HepG2 (cell line): ENCODE results near the gene COQ10B. TPM values are rescaled to one million over a fixed set of nuclear protein-coding genes. Genes with fewer than 3 reads are reported as not detected.

Experiments used
- ATM ChIP-seq: fragments of 450-650 bp; IDR thresholded peaks from 2 replicates; pipeline ENCODE4 v1.7.1; 2017; ENCODE audit warnings: mild to moderate bottlenecking, borderline replicate concordance
- HIVEP1 ChIP-seq: sonication (generic); formaldehyde crosslinking; IDR thresholded peaks from 2 replicates; pipeline ENCODE4 v1.4.0; 2020; ENCODE audit warnings: mild to moderate bottlenecking, missing genetic modification reagents
- JDP2 ChIP-seq: sonication (generic); formaldehyde crosslinking; IDR thresholded peaks from 2 replicates; pipeline ENCODE4 v1.8.1; 2022; ENCODE audit warnings: missing genetic modification reagents, borderline replicate concordance
- KAT8 ChIP-seq: IDR thresholded peaks from 2 replicates; pipeline ENCODE4 v1.6.1; 2016; ENCODE audit warnings: missing genetic modification reagents, missing compliant biosample characterization
- MTA3 ChIP-seq: sonication (generic); formaldehyde crosslinking; IDR thresholded peaks from 2 replicates; pipeline ENCODE4 v1.4.0; 2020; ENCODE audit warnings: missing genetic modification reagents
- NFIC ChIP-seq: IDR thresholded peaks from 2 replicates; pipeline ENCODE4 v1.6.1; 2012; ENCODE audit warnings: mild to moderate bottlenecking, low read length, inconsistent platforms
- PHF21A ChIP-seq: sonication (generic); formaldehyde crosslinking; IDR thresholded peaks from 2 replicates; pipeline ENCODE4 v1.5.0; 2020; ENCODE audit warnings: mild to moderate bottlenecking, missing genetic modification reagents
- PTBP1 ChIP-seq: fragments of 200-400 bp; formaldehyde crosslinking; IDR thresholded peaks from 2 replicates; pipeline ENCODE4 v1.6.1; 2018; ENCODE audit warnings: low read length, low read depth; ENCODE audit not compliant: poor library complexity, severe bottlenecking
- RBFOX2 ChIP-seq: fragments of 200-400 bp; formaldehyde crosslinking; IDR thresholded peaks from 2 replicates; pipeline ENCODE4 v1.6.1; 2017; ENCODE audit warnings: low read depth, mild to moderate bottlenecking, low read length
- ZKSCAN1 ChIP-seq: fragments of 150-350 bp; IDR thresholded peaks from 2 replicates; pipeline ENCODE4 v1.6.1; 2014; ENCODE audit warnings: low read length
- ZNF331 ChIP-seq: sonication (generic); formaldehyde crosslinking; IDR thresholded peaks from 2 replicates; pipeline ENCODE4 v1.4.0; 2020; ENCODE audit warnings: missing genetic modification reagents
- ZNF430 ChIP-seq: sonication (generic); formaldehyde crosslinking; IDR thresholded peaks from 2 replicates; pipeline ENCODE4 v1.9.0; 2021; ENCODE audit warnings: mild to moderate bottlenecking, missing genetic modification reagents
- ZNF598 ChIP-seq: sonication (generic); formaldehyde crosslinking; IDR thresholded peaks from 2 replicates; pipeline ENCODE4 v1.5.1; 2020; ENCODE audit warnings: mild to moderate bottlenecking, missing genetic modification reagents, borderline replicate concordance
- polyA plus RNA-seq, 8 experiments: library from polyadenylated mRNA; depleted of rRNA in 3 of 8; stranded (reverse) in 7 of 8; unstranded in 1 of 8; fragments of >200 nt; fragmentation: Illumina TruSeq in 4 of 8; extraction: Trizol in 4 of 8; gene quantifications; 2 replicates each; pipeline versions ENCODE4 v1.2.1 to v1.2.3, GENCODE V29; 2011 to 2016; ENCODE audit warnings: low read depth in 4 of 8, missing spikeins in 1 of 8, mixed read lengths in 1 of 8; ENCODE audit not compliant: insufficient read depth in 1 of 8
- total RNA-seq, 5 experiments: library from RNA; depleted of rRNA; stranded (reverse); fragments of >200 nt; fragmentation: Illumina TruSeq; extraction: Trizol; gene quantifications; 2 replicates each; pipeline ENCODE4 v1.2.3, GENCODE V29; 2016; ENCODE audit warnings: low read depth in 1 of 5
- TF ChIP-seq, protein P1 (sequence below): sonication (generic); formaldehyde crosslinking; IDR thresholded peaks from 2 replicates; pipeline ENCODE4 v1.8.0; 2022; ENCODE audit warnings: mild to moderate bottlenecking, missing genetic modification reagents; ENCODE audit not compliant: insufficient replicate concordance
- TF ChIP-seq, protein P2 (sequence below): sonication (generic); formaldehyde crosslinking; IDR thresholded peaks from 2 replicates; pipeline ENCODE4 v1.5.1; 2020; ENCODE audit warnings: mild to moderate bottlenecking, missing genetic modification reagents, moderate library complexity
- TF ChIP-seq, protein P3 (sequence below): sonication (generic); formaldehyde crosslinking; IDR thresholded peaks from 2 replicates; pipeline ENCODE4 v1.5.0; 2020; ENCODE audit warnings: mild to moderate bottlenecking, missing genetic modification reagents
- TF ChIP-seq, protein P4 (sequence below): sonication (generic); formaldehyde crosslinking; IDR thresholded peaks from 2 replicates; pipeline ENCODE4 v1.8.1; 2023; ENCODE audit warnings: mild to moderate bottlenecking, missing genetic modification reagents
- TF ChIP-seq, protein P5 (sequence below): sonication (generic); formaldehyde crosslinking; IDR thresholded peaks from 2 replicates; pipeline ENCODE4 v1.5.1; 2020; ENCODE audit warnings: mild to moderate bottlenecking, missing genetic modification reagents, moderate library complexity

COQ10B gene
- total and polyA plus RNA-seq, 2 of the 13 experiments (the other 11 are each of a cell fraction or from before 2014, with no cell fraction given), result 4.6 to 34.9 TPM

DNA sequence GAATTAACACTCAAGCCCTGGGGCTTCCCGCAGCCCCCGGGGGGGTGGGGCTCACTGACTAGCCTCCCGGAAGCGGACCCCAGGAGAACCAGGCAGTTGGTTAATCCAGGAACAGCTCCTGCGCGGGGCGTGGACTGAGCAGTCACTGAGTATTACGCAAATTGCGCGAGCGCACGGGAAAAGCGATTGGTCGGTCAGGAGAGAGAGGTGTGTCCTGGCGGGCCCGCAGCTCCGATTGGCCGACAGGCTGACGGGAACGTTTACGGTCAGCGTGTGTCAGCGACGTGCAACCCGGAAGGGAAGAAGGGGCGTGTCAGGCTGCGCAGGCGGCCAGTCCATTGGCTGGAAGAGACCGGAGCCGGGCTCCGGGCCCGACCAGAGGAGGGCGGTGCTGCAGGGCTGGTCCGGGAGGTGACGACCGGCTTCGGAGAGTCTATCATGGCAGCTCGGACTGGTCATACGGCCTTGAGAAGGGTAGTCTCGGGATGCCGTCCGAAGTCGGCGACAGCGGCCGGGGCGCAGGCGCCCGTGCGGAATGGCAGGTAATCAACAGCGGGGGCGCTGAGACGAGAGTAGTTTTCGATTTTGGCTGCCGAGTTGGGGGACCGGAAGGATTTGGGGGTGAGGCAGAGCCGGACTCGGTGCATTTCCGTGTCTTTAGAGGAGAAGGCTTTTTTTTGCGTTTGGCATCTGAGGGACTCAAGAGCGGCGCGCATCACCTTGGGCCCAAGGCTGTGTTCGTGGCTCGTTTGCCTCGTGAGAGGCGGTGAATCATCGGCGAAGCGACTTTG lies at the start of gene COQ10B (continued):
- TF ChIP-seq, protein P1, sequence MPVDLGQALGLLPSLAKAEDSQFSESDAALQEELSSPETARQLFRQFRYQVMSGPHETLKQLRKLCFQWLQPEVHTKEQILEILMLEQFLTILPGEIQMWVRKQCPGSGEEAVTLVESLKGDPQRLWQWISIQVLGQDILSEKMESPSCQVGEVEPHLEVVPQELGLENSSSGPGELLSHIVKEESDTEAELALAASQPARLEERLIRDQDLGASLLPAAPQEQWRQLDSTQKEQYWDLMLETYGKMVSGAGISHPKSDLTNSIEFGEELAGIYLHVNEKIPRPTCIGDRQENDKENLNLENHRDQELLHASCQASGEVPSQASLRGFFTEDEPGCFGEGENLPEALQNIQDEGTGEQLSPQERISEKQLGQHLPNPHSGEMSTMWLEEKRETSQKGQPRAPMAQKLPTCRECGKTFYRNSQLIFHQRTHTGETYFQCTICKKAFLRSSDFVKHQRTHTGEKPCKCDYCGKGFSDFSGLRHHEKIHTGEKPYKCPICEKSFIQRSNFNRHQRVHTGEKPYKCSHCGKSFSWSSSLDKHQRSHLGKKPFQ (CRISPR knock-in tag), result peak; percentile 62
- TF ChIP-seq MTA3 (CRISPR knock-in tag), result no peak
- TF ChIP-seq, protein P2, sequence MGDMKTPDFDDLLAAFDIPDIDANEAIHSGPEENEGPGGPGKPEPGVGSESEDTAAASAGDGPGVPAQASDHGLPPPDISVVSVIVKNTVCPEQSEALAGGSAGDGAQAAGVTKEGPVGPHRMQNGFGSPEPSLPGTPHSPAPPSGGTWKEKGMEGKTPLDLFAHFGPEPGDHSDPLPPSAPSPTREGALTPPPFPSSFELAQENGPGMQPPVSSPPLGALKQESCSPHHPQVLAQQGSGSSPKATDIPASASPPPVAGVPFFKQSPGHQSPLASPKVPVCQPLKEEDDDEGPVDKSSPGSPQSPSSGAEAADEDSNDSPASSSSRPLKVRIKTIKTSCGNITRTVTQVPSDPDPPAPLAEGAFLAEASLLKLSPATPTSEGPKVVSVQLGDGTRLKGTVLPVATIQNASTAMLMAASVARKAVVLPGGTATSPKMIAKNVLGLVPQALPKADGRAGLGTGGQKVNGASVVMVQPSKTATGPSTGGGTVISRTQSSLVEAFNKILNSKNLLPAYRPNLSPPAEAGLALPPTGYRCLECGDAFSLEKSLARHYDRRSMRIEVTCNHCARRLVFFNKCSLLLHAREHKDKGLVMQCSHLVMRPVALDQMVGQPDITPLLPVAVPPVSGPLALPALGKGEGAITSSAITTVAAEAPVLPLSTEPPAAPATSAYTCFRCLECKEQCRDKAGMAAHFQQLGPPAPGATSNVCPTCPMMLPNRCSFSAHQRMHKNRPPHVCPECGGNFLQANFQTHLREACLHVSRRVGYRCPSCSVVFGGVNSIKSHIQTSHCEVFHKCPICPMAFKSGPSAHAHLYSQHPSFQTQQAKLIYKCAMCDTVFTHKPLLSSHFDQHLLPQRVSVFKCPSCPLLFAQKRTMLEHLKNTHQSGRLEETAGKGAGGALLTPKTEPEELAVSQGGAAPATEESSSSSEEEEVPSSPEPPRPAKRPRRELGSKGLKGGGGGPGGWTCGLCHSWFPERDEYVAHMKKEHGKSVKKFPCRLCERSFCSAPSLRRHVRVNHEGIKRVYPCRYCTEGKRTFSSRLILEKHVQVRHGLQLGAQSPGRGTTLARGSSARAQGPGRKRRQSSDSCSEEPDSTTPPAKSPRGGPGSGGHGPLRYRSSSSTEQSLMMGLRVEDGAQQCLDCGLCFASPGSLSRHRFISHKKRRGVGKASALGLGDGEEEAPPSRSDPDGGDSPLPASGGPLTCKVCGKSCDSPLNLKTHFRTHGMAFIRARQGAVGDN (CRISPR knock-in tag), result peak; percentile 95
- TF ChIP-seq JDP2 (CRISPR knock-in tag), result no peak
- TF ChIP-seq, protein P3, sequence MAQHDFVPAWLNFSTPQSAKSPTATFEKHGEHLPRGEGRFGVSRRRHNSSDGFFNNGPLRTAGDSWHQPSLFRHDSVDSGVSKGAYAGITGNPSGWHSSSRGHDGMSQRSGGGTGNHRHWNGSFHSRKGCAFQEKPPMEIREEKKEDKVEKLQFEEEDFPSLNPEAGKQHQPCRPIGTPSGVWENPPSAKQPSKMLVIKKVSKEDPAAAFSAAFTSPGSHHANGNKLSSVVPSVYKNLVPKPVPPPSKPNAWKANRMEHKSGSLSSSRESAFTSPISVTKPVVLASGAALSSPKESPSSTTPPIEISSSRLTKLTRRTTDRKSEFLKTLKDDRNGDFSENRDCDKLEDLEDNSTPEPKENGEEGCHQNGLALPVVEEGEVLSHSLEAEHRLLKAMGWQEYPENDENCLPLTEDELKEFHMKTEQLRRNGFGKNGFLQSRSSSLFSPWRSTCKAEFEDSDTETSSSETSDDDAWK, result no peak
- peak; percentile 65; the same call in 1 of the 2 replicates for TF ChIP-seq ZNF331 (CRISPR knock-in tag)
- peak; percentile 96 for TF ChIP-seq RBFOX2
- no peak for TF ChIP-seq ZKSCAN1
- TF ChIP-seq ZNF430, result peak; percentile 82
- TF ChIP-seq KAT8, result peak; percentile 94
- peak; percentile 70; the same call in 1 of the 2 replicates for TF ChIP-seq ZNF598
- TF ChIP-seq ATM, result no peak
- TF ChIP-seq HIVEP1 (CRISPR knock-in tag), result peak; percentile 90; the same call in 1 of the 2 replicates
- peak; percentile 50 for TF ChIP-seq NFIC
- TF ChIP-seq, protein P4, sequence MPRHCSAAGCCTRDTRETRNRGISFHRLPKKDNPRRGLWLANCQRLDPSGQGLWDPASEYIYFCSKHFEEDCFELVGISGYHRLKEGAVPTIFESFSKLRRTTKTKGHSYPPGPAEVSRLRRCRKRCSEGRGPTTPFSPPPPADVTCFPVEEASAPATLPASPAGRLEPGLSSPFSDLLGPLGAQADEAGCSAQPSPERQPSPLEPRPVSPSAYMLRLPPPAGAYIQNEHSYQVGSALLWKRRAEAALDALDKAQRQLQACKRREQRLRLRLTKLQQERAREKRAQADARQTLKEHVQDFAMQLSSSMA, result peak; percentile 85
- peak; percentile 99 for TF ChIP-seq PHF21A (CRISPR knock-in tag)
- TF ChIP-seq, protein P5, sequence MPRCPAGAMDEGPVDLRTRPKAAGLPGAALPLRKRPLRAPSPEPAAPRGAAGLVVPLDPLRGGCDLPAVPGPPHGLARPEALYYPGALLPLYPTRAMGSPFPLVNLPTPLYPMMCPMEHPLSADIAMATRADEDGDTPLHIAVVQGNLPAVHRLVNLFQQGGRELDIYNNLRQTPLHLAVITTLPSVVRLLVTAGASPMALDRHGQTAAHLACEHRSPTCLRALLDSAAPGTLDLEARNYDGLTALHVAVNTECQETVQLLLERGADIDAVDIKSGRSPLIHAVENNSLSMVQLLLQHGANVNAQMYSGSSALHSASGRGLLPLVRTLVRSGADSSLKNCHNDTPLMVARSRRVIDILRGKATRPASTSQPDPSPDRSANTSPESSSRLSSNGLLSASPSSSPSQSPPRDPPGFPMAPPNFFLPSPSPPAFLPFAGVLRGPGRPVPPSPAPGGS (CRISPR knock-in tag), result peak; percentile 82; the same call in 1 of the 2 replicates
- TF ChIP-seq PTBP1, result peak; percentile 21
